Measurements from ENCODE around the gene MAN2B2. TPM values are rescaled to one million over a fixed set of nuclear protein-coding genes. Genes with fewer than 3 reads are reported as not detected.
A peak's percentile ranks its signal among the peaks of the same experiment; 100 is the strongest.
"Not testable (repeated sequence)": the region's sequence is repeated elsewhere in the genome, so short reads cannot be mapped to it uniquely, and the experiment has no call there.

The MAN2B2 gene
- total and polyA plus RNA-seq, 2 donors from 2014 or later = 19.9 to 34.3 TPM

GRCh38 chr4:6671648-6672047, 96.7 kb downstream of the MAN2B2 start:
- no peak for TF ChIP-seq CTCF (IDR thresholded peaks at IDR 0.05; ENCODE audit: borderline replicate concordance, extremely low read depth, insufficient read depth)
- intact Hi-C loops (cut with DNase I) = no loop called here
- H3K4me3 ChIP-seq (ENCODE audit: low read length in 3 of 3) = no peak overlapping the region
- no peak overlapping the region for H3K9ac ChIP-seq (ENCODE audit: low read length in 3 of 3)
- no peaks in the 10 kb centered on the region for H3K9me3 ChIP-seq (ENCODE audit: control insufficient read depth in 2 of 3, insufficient read depth in 1 of 3, low read length in 3 of 3)
- no peak for FAIRE-seq
- H3K36me3 ChIP-seq (ENCODE audit: control insufficient read depth in 2 of 3, insufficient read depth in 3 of 3, low read length in 3 of 3) = peaks cover 0 to 2% (median 0%) of the 10 kb centered on the region in 3 donors
- H3K4me1 ChIP-seq (ENCODE audit: control insufficient read depth in 2 of 3, insufficient read depth in 2 of 3, low read depth in 1 of 3, low read length in 3 of 3) = peaks cover 6 to 21% (median 14%) of the 10 kb centered on the region in 3 donors
- no peaks in the 10 kb centered on the region for H3K27me3 ChIP-seq (ENCODE audit: control insufficient read depth, insufficient read depth, low read length)
- no peak for DNase-seq
- no peak overlapping the region for H3K27ac ChIP-seq (ENCODE audit: low read depth in 2 of 2, low read length in 2 of 2)

- no peaks in the 10 kb centered on the region for H3K27me3 ChIP-seq (ENCODE audit: control insufficient read depth, insufficient read depth, low read length)
- DNase-seq (no peak), FAIRE-seq (no peak)
- peaks cover 6 to 23% (median 14%) of the 10 kb centered on the region in 3 donors for H3K4me1 ChIP-seq (ENCODE audit: control insufficient read depth in 2 of 3, insufficient read depth in 2 of 3, low read depth in 1 of 3, low read length in 3 of 3)
- no peak for TF ChIP-seq CTCF (IDR thresholded peaks at IDR 0.05; ENCODE audit: borderline replicate concordance, extremely low read depth, insufficient read depth)
- no peak overlapping the region for H3K4me3 ChIP-seq (ENCODE audit: low read length in 3 of 3)
- H3K36me3 ChIP-seq (ENCODE audit: control insufficient read depth in 2 of 3, insufficient read depth in 3 of 3, low read length in 3 of 3) = peaks cover 0 to 2% (median 0%) of the 10 kb centered on the region in 3 donors
- H3K9me3 ChIP-seq (ENCODE audit: control insufficient read depth in 2 of 3, insufficient read depth in 1 of 3, low read length in 3 of 3) = no peaks in the 10 kb centered on the region
- intact Hi-C loops (cut with DNase I) = no loop called here
- no peak overlapping the region for H3K27ac ChIP-seq (ENCODE audit: low read depth in 2 of 2, low read length in 2 of 2)
- H3K9ac ChIP-seq (ENCODE audit: low read length in 3 of 3) = no peak overlapping the region
Observed at GRCh38 chr4:6672131-6672530, 97.1 kb downstream of the MAN2B2 start.

GRCh38 chr4:6672541-6673190, 97.7 kb downstream of the MAN2B2 start:
- H3K27ac ChIP-seq (ENCODE audit: low read depth in 2 of 2, low read length in 2 of 2); H3K27me3 ChIP-seq (ENCODE audit: control insufficient read depth, insufficient read depth, low read length); FAIRE-seq; H3K9me3 ChIP-seq (ENCODE audit: control insufficient read depth in 2 of 3, insufficient read depth in 1 of 3, low read length in 3 of 3); H3K36me3 ChIP-seq (ENCODE audit: control insufficient read depth in 2 of 3, insufficient read depth in 3 of 3, low read length in 3 of 3); intact Hi-C loops (cut with DNase I); H3K9ac ChIP-seq (ENCODE audit: low read length in 3 of 3); H3K4me3 ChIP-seq (ENCODE audit: low read length in 3 of 3): not testable (repeated sequence)
- peaks cover 6 to 23% (median 14%) of the 10 kb centered on the region in 3 donors for H3K4me1 ChIP-seq (ENCODE audit: control insufficient read depth in 2 of 3, insufficient read depth in 2 of 3, low read depth in 1 of 3, low read length in 3 of 3)
- DNase-seq = peak in 1 of 5 donors; percentile 76

Other genes starting within 250 kb of the MAN2B2 start
- 0.82 TPM for gene PPP2R2C, start 102.6 kb upstream of the MAN2B2 start, total RNA-seq
- 0.39 TPM for gene PPP2R2C, start 102.6 kb upstream of the MAN2B2 start, polyA plus RNA-seq (ENCODE audit: insufficient read depth, low read depth, low replicate concordance)
- 264 TPM for gene MRFAP1, start 65.5 kb downstream of the MAN2B2 start, total RNA-seq
- 406 TPM for gene MRFAP1, start 65.5 kb downstream of the MAN2B2 start, polyA plus RNA-seq (ENCODE audit: insufficient read depth, low read depth, low replicate concordance)
- gene S100P, start 118.7 kb downstream of the MAN2B2 start, total RNA-seq = not detected
- gene S100P, start 118.7 kb downstream of the MAN2B2 start, polyA plus RNA-seq (ENCODE audit: insufficient read depth, low read depth, low replicate concordance) = not detected
- 57.1 TPM for gene MRFAP1L1, start 134.7 kb downstream of the MAN2B2 start, total RNA-seq
- 69.1 TPM for gene MRFAP1L1, start 134.7 kb downstream of the MAN2B2 start, polyA plus RNA-seq (ENCODE audit: insufficient read depth, low read depth, low replicate concordance)
- 14.2 TPM for gene BLOC1S4, start 141.0 kb downstream of the MAN2B2 start, total RNA-seq
- 12.3 TPM for gene BLOC1S4, start 141.0 kb downstream of the MAN2B2 start, polyA plus RNA-seq (ENCODE audit: insufficient read depth, low read depth, low replicate concordance)
- 39.9 TPM for gene KIAA0232, start 207.5 kb downstream of the MAN2B2 start, total RNA-seq
- gene KIAA0232, start 207.5 kb downstream of the MAN2B2 start, polyA plus RNA-seq (ENCODE audit: insufficient read depth, low read depth, low replicate concordance) = 14.0 TPM

Data from kidney (tissue), 14 donors.